Measurements from ENCODE around the gene DIP2B.
A peak's percentile ranks its signal among the peaks of the same experiment; 100 is the strongest.

Gene DIP2B

GRCh38 chr12:50614167-50614759, 109.5 kb downstream of the DIP2B start:
- DNase-seq = no peak

GRCh38 chr12:50615145-50615906, 110.5 kb downstream of the DIP2B start:
- no peak for DNase-seq

- DNase-seq = no peak
Observed at GRCh38 chr12:50615907-50616296, 111.1 kb downstream of the DIP2B start.

- DNase-seq = no peak
Observed at GRCh38 chr12:50617657-50618056, 112.9 kb downstream of the DIP2B start.

GRCh38 chr12:50618864-50619609, 114.3 kb downstream of the DIP2B start:
- no peak for DNase-seq

GRCh38 chr12:50619610-50619958, 114.8 kb downstream of the DIP2B start:
- no peak for DNase-seq

- DNase-seq = peak in 1 of 5 experiments; percentile 61
Observed at GRCh38 chr12:50620109-50620977, 115.6 kb downstream of the DIP2B start.

- peak in 1 of 5 experiments; percentile 32 for DNase-seq
Observed at GRCh38 chr12:50620978-50621360, 116.2 kb downstream of the DIP2B start.

- DNase-seq = peak in 1 of 5 experiments; percentile 26
Observed at GRCh38 chr12:50621399-50622300, 116.9 kb downstream of the DIP2B start.

GRCh38 chr12:50625029-50625925, 120.5 kb downstream of the DIP2B start:
- peak in 1 of 5 experiments; percentile 75 for DNase-seq

GRCh38 chr12:50626026-50626425, 121.2 kb downstream of the DIP2B start:
- DNase-seq = no peak

- DNase-seq = no peak
Observed at GRCh38 chr12:50627491-50627890, 122.7 kb downstream of the DIP2B start.

GRCh38 chr12:50628394-50628793, 123.6 kb downstream of the DIP2B start:
- DNase-seq = no peak

GRCh38 chr12:50633955-50634354, 129.2 kb downstream of the DIP2B start:
- DNase-seq = no peak

GRCh38 chr12:50634379-50634778, 129.6 kb downstream of the DIP2B start:
- DNase-seq = no peak

GRCh38 chr12:50635364-50635763, 130.6 kb downstream of the DIP2B start:
- no peak for DNase-seq

- DNase-seq = no peak
Observed at GRCh38 chr12:50635857-50636256, 131.1 kb downstream of the DIP2B start.

GRCh38 chr12:50636505-50636904, 131.7 kb downstream of the DIP2B start:
- DNase-seq = no peak

- peak in 2 of 5 experiments; percentile 17 to 59 for DNase-seq
Observed at GRCh38 chr12:50637870-50638481, 133.2 kb downstream of the DIP2B start.

- no peak for DNase-seq
Observed at GRCh38 chr12:50638482-50638880, 133.7 kb downstream of the DIP2B start.
